Adrenal gland (tissue), 12 donors: ENCODE measurements around the gene SVBP. TPM values are rescaled to one million over a fixed set of nuclear protein-coding genes. Genes with fewer than 3 reads are reported as not detected.

Experiments
- DNase-seq, 7 donors: peaks; one replicate each; pipeline ENCODE4 v3.0.0-alpha.2; 2019 to 2020
- H3K27ac ChIP-seq, 5 donors: fragments of 200-600 bp; sonication (generic) in 4 of 5; 1 replicate in 3 of 5; 2 replicates in 2 of 5; pipeline versions ENCODE4 v1.5.1 to v1.8.0; 2016 to 2020; ENCODE audit warnings: mild to moderate bottlenecking in 1 of 5
- H3K27me3 ChIP-seq: fragments of 200-600 bp; 2 replicates; pipeline ENCODE4 v1.8.0; 2021
- H3K36me3 ChIP-seq, 2 donors: fragments of 200-600 bp; replicated peaks in 1 of 2; 1 replicate in 1 of 2; 2 replicates in 1 of 2; pipeline versions ENCODE4 v1.5.1 to v1.8.0; 2018 to 2022
- H3K4me1 ChIP-seq, 2 donors: fragments of 200-600 bp; replicated peaks in 1 of 2; 1 replicate in 1 of 2; 2 replicates in 1 of 2; pipeline versions ENCODE4 v1.5.1 to v1.8.0; 2018 to 2021
- H3K4me3 ChIP-seq, 4 donors: fragments of 200-600 bp; sonication (generic) in 3 of 4; one replicate each; pipeline ENCODE4 v1.5.1; 2016 to 2018
- H3K9me3 ChIP-seq, 3 donors: fragments of 200-600 bp; sonication (generic) in 1 of 3; replicated peaks in 1 of 3; 1 replicate in 2 of 3; 2 replicates in 1 of 3; pipeline versions ENCODE4 v1.5.1 to v1.8.0; 2016 to 2021
- POLR2A ChIP-seq, 2 donors: fragments of 450-650 bp; IDR thresholded peaks; one replicate each; pipeline ENCODE4 v1.6.1; 2017; ENCODE audit warnings: antibody characterized with exemption in 2 of 2, mild to moderate bottlenecking in 2 of 2, moderate library complexity in 1 of 2
- WGBS, 4 donors: extraction: QIAGEN DNeasy Blood & Tissue Kit in 2 of 4; methylation state at CpG; one replicate each; pipeline versions ENCODE4 v1.1.5 to v1.1.7; 2013 to 2017; 5-methylcytosine and 5-hydroxymethylcytosine counted together
- intact Hi-C, 2 donors: fragments of 100-400 bp; cut with DNase I; formaldehyde crosslinking; loops; one replicate each; pipeline versions ENCODE4 v1.14.1 to v1.15.0; 2022 to 2023
- polyA plus RNA-seq, 3 donors: library from polyadenylated mRNA; stranded (reverse); fragments of 200-250 nt in 2 of 3; fragments of 350-450 nt in 1 of 3; fragmentation: Illumina TruSeq in 1 of 3; extraction: RNeasy Lipid Tissue Mini Kit (QIAGEN cat#74804) in 1 of 3; gene quantifications; one replicate each; pipeline ENCODE4 v1.2.3, GENCODE V29; 2013 to 2014
- total RNA-seq, 9 donors: library from RNA; depleted of rRNA in 4 of 9; stranded (reverse); fragments of >200 nt in 4 of 9; fragments of 120-200 nt in 1 of 9; fragmentation: NEBNext Ultra II Directional in 1 of 9; extraction: Animal tissue kit (Norgen Biotek cat#: 25700) in 1 of 9; gene quantifications; one replicate each; pipeline versions ENCODE4 v1.1.0 to v1.2.4, GENCODE V29; 2013 to 2023
- TF ChIP-seq, protein P1 (sequence below), 6 experiments: fragments of 450-650 bp in 4 of 6; fragments of 200-600 bp in 2 of 6; sonication (generic) in 1 of 6; IDR thresholded peaks; 1 replicate in 5 of 6; 2 replicates in 1 of 6; pipeline versions ENCODE4 v1.5.1 to v1.8.0; 2016 to 2021; ENCODE audit warnings: antibody characterized with exemption in 6 of 6, mild to moderate bottlenecking in 2 of 6, moderate library complexity in 1 of 6
- donor health status: healthy with polysubstance abuse.
- donor health status: Bipolar disorder and iron deficiency.
- donor health status: DM: yes; HTN: yes; CAD: no.
- donor health status: DM: no; HTN: no; CAD: no.
- donor health status: DM: no; HTN: no; CAD: no.
- donor health status: DM: yes; HTN: yes; CAD: no.

Gene SVBP
- total and polyA plus RNA-seq, 12 donors = 4.5 to 41.3 (median 17.2) TPM

DNA sequence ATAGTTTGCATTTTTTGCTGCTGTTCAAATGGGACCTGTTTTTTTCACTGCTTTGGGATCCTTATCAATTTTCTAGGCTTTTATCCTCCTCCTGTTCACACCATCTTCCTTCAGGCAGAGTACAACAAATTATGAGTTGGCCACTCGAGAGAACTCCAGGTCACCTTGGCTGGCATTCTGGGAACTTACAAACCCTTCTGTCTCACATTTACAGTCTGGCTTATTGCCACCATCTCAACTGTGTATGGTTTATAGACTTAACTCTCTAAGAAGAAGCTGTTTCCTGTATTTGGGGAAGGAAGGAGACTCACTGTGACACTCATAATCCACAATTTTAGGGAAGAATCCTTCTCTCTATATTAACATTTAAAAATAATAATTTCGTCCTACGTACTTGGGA lies 23.8 kb upstream of the SVBP start:
- H3K9me3 ChIP-seq = no peaks in the 10 kb centered on the region
- intact Hi-C loops = no loop called here
- DNase-seq = no peak
- no peak overlapping the region for H3K4me3 ChIP-seq
- TF ChIP-seq, protein P1, sequence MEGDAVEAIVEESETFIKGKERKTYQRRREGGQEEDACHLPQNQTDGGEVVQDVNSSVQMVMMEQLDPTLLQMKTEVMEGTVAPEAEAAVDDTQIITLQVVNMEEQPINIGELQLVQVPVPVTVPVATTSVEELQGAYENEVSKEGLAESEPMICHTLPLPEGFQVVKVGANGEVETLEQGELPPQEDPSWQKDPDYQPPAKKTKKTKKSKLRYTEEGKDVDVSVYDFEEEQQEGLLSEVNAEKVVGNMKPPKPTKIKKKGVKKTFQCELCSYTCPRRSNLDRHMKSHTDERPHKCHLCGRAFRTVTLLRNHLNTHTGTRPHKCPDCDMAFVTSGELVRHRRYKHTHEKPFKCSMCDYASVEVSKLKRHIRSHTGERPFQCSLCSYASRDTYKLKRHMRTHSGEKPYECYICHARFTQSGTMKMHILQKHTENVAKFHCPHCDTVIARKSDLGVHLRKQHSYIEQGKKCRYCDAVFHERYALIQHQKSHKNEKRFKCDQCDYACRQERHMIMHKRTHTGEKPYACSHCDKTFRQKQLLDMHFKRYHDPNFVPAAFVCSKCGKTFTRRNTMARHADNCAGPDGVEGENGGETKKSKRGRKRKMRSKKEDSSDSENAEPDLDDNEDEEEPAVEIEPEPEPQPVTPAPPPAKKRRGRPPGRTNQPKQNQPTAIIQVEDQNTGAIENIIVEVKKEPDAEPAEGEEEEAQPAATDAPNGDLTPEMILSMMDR (IDR thresholded peaks at IDR 0.05) = no peak
- no peak for TF ChIP-seq POLR2A (IDR thresholded peaks at IDR 0.05)
- peaks cover 0 to 18% of the 10 kb centered on the region in 2 donors for H3K4me1 ChIP-seq
- WGBS, 4 donors = 72 to 80% (median 78%) methylated on average over 3 of the region's 3 CpGs
- no peaks in the 10 kb centered on the region for H3K27me3 ChIP-seq
- H3K36me3 ChIP-seq = peaks cover 0 to 4% of the 10 kb centered on the region in 2 donors
- H3K27ac ChIP-seq = no peak overlapping the region

DNA sequence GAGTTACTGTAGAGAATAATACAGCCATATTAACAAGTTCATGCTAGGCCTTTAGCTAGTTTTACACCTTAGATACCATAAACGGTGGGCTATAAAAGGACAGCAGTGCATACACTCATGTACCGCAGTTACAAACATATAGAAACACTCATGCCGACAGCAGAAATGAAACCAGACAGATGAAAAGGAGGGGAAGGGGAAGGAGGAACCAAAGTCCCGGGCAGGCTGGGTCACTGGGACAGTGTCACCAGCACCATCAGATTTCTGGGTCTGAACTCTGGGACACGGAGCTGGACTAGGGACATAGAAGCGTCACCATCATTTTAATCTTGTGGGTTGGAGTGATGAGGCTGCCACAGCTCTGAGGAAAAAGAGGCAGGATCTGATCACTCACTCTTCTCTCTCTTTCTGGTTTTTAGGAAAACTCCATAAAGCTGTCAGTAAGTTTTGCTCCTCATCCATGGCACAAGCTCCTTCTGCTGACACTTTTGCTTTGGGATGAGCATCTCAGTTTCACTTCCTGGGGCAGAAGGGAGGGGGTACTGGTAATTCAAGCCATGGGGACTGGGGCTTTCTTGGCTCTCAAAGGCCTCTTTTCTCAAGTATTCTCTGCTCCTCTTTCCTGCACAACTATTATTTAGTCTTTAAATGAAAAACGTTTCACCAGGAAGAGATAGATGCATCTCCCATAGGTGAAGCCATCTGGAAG lies 21.4 kb upstream of the SVBP start:
- Histone ChIP-seq H3K4me3 (no peak overlapping the region), H3K27ac (peak overlapping the region in 1 of 5 donors; percentile 64), H3K9me3 (no peaks in the 10 kb centered on the region), H3K27me3 (no peaks in the 10 kb centered on the region), H3K36me3 (peaks cover 0 to 4% of the 10 kb centered on the region in 2 donors), H3K4me1 (peaks cover 0 to 1% of the 10 kb centered on the region in 2 donors)
- WGBS, 4 donors = 77 to 80% (median 78%) methylated on average over 7 of the region's 7 CpGs
- DNase-seq = no peak
- intact Hi-C loops = no loop called here
- TF ChIP-seq POLR2A (IDR thresholded peaks at IDR 0.05) = no peak
- TF ChIP-seq, protein P1 (IDR thresholded peaks at IDR 0.05) = no peak

DNA sequence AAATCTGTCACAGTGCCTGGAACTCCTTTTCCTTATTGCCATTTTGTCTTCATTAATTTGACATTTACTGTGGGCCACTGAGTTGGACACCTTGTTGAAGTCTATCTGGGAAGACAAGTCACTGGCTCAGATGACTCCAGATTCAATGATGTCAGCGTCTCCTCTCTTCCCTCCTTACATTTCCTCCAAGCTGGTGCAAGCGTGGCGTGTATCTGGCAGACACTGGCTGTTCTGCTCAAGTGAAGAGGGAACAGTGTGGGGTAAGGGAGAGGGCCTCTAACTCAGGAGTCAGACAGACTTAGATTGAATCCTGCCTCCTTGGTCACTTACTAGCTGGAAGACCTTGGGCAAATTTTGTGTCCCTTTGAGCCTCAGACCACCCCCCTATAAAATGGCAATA lies 20.5 kb upstream of the SVBP start:
- intact Hi-C loops = no loop called here
- whole genome bisulfite sequencing, 4 donors = 44 to 56% (median 52%) methylated on average over 3 of the region's 3 CpGs

DNA sequence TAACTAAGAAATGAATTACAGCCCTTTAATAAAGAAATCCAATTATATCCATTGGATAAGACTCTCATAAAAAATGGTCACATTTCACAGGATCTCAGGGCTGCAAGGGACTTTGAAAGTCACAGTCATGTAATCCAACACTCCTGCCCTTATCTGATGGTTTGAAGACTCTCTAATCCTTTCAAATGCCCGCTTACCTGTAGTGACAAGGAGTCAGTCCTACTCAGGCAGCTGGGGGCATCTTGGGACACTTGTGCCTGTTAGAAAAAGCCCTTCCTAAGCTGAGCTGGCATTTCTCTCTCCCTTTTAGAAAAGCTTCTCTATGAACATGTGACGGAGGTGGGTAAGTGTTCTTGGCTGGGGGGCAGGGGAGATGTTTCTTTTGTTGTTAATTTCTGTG lies 18.2 kb upstream of the SVBP start:
- Histone ChIP-seq H3K9me3 (no peaks in the 10 kb centered on the region), H3K4me1 (no peaks in the 10 kb centered on the region), H3K27ac (no peak overlapping the region), H3K4me3 (no peak overlapping the region), H3K27me3 (no peaks in the 10 kb centered on the region), H3K36me3 (no peaks in the 10 kb centered on the region)
- DNase-seq = no peak
- WGBS, 4 donors = 95 to 100% (median 98%) methylated on average over 2 of the region's 2 CpGs
- TF ChIP-seq, protein P1 (IDR thresholded peaks at IDR 0.05) = no peak
- TF ChIP-seq POLR2A (IDR thresholded peaks at IDR 0.05) = no peak
- intact Hi-C loops = no loop called here

More for the DNA sequence above, 20.5 kb upstream of the SVBP start:
- H3K27ac ChIP-seq = peak overlapping the region in 1 of 5 donors; percentile 64
- H3K36me3 ChIP-seq = peaks cover 0 to 4% of the 10 kb centered on the region in 2 donors
- H3K4me3 ChIP-seq = no peak overlapping the region
- H3K27me3 ChIP-seq = no peaks in the 10 kb centered on the region
- no peak for TF ChIP-seq POLR2A (IDR thresholded peaks at IDR 0.05)
- TF ChIP-seq, protein P1 (IDR thresholded peaks at IDR 0.05) = no peak
- DNase-seq = no peak
- H3K4me1 ChIP-seq = no peaks in the 10 kb centered on the region
- no peaks in the 10 kb centered on the region for H3K9me3 ChIP-seq
